Esophagus muscularis mucosa (tissue), 3 donors: ENCODE measurements around the gene CISD2.

Experiments
- POLR2A ChIP-seq: fragments of 450-650 bp; IDR thresholded peaks from one replicate; pipeline ENCODE4 v1.6.1; 2017; ENCODE audit warnings: antibody characterized with exemption, moderate library complexity, mild to moderate bottlenecking, low read depth
- POLR2AphosphoS5 ChIP-seq, 2 donors: sonication (generic); formaldehyde crosslinking; IDR thresholded peaks; one replicate each; pipeline ENCODE4 v1.6.1; 2017; ENCODE audit warnings: antibody characterized with exemption in 2 of 2
- TF ChIP-seq, protein P1 (sequence below), 3 experiments: fragments of 200-600 bp in 2 of 3; fragments of 450-650 bp in 1 of 3; sonication (generic) in 2 of 3; IDR thresholded peaks; one replicate each; pipeline ENCODE4 v1.5.1; 2017 to 2019; ENCODE audit warnings: antibody characterized with exemption in 3 of 3, mild to moderate bottlenecking in 2 of 3, moderate library complexity in 1 of 3

DNA sequence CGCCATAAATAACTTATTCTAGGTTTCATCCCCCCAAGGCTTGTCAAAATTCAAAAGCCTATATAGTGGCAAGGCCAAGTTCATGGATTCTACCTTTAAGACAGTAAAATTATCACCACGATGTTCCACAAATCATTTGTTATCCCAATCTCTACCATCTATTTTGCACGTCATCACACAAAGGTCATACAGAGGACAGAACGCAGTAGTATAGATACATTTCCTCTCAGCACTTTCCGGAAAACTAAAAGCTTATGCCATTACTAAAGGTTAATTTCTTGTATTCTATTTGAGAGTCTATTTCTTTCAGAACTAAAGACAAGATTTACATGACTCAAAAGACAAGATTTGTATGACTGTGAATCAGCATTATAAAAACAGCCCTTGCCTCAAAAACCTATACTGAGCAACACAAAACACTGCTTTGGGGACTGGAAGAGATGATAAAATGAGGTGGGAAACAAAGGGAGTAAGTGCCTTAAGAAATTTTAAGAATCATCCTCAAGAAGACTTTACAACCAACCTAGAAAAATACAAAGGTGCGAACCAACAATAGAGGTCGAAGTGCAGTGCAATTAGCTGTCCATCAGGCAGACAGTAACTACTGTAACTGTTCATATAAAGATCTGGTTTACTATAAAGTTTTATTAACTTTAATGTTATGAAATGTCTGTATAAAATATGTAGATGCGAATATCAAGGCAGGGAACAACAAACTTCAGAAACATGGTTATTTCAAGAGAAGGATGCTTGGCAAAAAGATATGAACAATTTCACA lies 49.0 kb upstream of the CISD2 start:
- TF ChIP-seq, protein P1, sequence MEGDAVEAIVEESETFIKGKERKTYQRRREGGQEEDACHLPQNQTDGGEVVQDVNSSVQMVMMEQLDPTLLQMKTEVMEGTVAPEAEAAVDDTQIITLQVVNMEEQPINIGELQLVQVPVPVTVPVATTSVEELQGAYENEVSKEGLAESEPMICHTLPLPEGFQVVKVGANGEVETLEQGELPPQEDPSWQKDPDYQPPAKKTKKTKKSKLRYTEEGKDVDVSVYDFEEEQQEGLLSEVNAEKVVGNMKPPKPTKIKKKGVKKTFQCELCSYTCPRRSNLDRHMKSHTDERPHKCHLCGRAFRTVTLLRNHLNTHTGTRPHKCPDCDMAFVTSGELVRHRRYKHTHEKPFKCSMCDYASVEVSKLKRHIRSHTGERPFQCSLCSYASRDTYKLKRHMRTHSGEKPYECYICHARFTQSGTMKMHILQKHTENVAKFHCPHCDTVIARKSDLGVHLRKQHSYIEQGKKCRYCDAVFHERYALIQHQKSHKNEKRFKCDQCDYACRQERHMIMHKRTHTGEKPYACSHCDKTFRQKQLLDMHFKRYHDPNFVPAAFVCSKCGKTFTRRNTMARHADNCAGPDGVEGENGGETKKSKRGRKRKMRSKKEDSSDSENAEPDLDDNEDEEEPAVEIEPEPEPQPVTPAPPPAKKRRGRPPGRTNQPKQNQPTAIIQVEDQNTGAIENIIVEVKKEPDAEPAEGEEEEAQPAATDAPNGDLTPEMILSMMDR (IDR thresholded peaks at IDR 0.05), result no peak
- TF ChIP-seq POLR2A (no peak), POLR2AphosphoS5 (IDR thresholded peaks at IDR 0.05) (no peak)
